ENCODE measurements around the gene PARP15. TPM values are rescaled to one million over a fixed set of nuclear protein-coding genes. Genes with fewer than 3 reads are reported as not detected.

The PARP15 gene
- total RNA-seq, 1 donor from 2014 or later, result 0.36 TPM

GRCh38 chr3:122587572-122587971 is 10.1 kb downstream of the PARP15 start:
- Mint-ChIP-seq H3K36me3 (ENCODE audit: low read depth, unreplicated experiment) (no peaks in the 10 kb centered on the region), H3K4me1 (ENCODE audit: unreplicated experiment) (no peaks in the 10 kb centered on the region), H3K9me3 (ENCODE audit: unreplicated experiment) (no peaks in the 10 kb centered on the region), H3K27ac (ENCODE audit: unreplicated experiment) (no peak overlapping the region), H3K27me3 (ENCODE audit: unreplicated experiment) (no peaks in the 10 kb centered on the region), H3K4me3 (ENCODE audit: unreplicated experiment) (no peak overlapping the region)
- DNase-seq (ENCODE audit: low spot score), result no peak
- TF ChIP-seq CTCF (IDR thresholded peaks at IDR 0.05; ENCODE audit: unreplicated experiment), result no peak

- Mint-ChIP-seq H3K9me3 (ENCODE audit: unreplicated experiment) (no peaks in the 10 kb centered on the region), H3K4me1 (ENCODE audit: unreplicated experiment) (no peaks in the 10 kb centered on the region), H3K27me3 (ENCODE audit: unreplicated experiment) (no peaks in the 10 kb centered on the region), H3K4me3 (ENCODE audit: unreplicated experiment) (no peak overlapping the region), H3K36me3 (ENCODE audit: low read depth, unreplicated experiment) (no peaks in the 10 kb centered on the region), H3K27ac (ENCODE audit: unreplicated experiment) (no peak overlapping the region)
- DNase-seq (ENCODE audit: low spot score), result no peak
- no peak for TF ChIP-seq CTCF (IDR thresholded peaks at IDR 0.05; ENCODE audit: unreplicated experiment)
Measured at GRCh38 chr3:122589297-122589696, 11.8 kb downstream of the PARP15 start.

GRCh38 chr3:122590610-122591009 is 13.2 kb downstream of the PARP15 start:
- Mint-ChIP-seq H3K9me3 (ENCODE audit: unreplicated experiment) (no peaks in the 10 kb centered on the region), H3K4me3 (ENCODE audit: unreplicated experiment) (no peak overlapping the region), H3K27ac (ENCODE audit: unreplicated experiment) (no peak overlapping the region), H3K36me3 (ENCODE audit: low read depth, unreplicated experiment) (no peaks in the 10 kb centered on the region), H3K27me3 (ENCODE audit: unreplicated experiment) (no peaks in the 10 kb centered on the region), H3K4me1 (ENCODE audit: unreplicated experiment) (no peaks in the 10 kb centered on the region)
- no peak for TF ChIP-seq CTCF (IDR thresholded peaks at IDR 0.05; ENCODE audit: unreplicated experiment)
- no peak for DNase-seq (ENCODE audit: low spot score)

- H3K27me3 Mint-ChIP-seq (ENCODE audit: unreplicated experiment), result no peaks in the 10 kb centered on the region
- no peak for TF ChIP-seq CTCF (IDR thresholded peaks at IDR 0.05; ENCODE audit: unreplicated experiment)
- DNase-seq (ENCODE audit: low spot score), result no peak
- no peak overlapping the region for H3K4me3 Mint-ChIP-seq (ENCODE audit: unreplicated experiment)
- H3K9me3 Mint-ChIP-seq (ENCODE audit: unreplicated experiment), result no peaks in the 10 kb centered on the region
- no peaks in the 10 kb centered on the region for H3K36me3 Mint-ChIP-seq (ENCODE audit: low read depth, unreplicated experiment)
- H3K4me1 Mint-ChIP-seq (ENCODE audit: unreplicated experiment), result no peaks in the 10 kb centered on the region
- H3K27ac Mint-ChIP-seq (ENCODE audit: unreplicated experiment), result no peak overlapping the region
Measured at GRCh38 chr3:122594025-122594424, 16.6 kb downstream of the PARP15 start.

GRCh38 chr3:122598151-122598550 is 20.7 kb downstream of the PARP15 start:
- H3K27me3 Mint-ChIP-seq (ENCODE audit: unreplicated experiment), result peaks cover 1% of the 10 kb centered on the region
- no peaks in the 10 kb centered on the region for H3K9me3 Mint-ChIP-seq (ENCODE audit: unreplicated experiment)
- H3K4me1 Mint-ChIP-seq (ENCODE audit: unreplicated experiment), result no peaks in the 10 kb centered on the region
- no peaks in the 10 kb centered on the region for H3K36me3 Mint-ChIP-seq (ENCODE audit: low read depth, unreplicated experiment)
- no peak for TF ChIP-seq CTCF (IDR thresholded peaks at IDR 0.05; ENCODE audit: unreplicated experiment)
- no peak overlapping the region for H3K27ac Mint-ChIP-seq (ENCODE audit: unreplicated experiment)
- H3K4me3 Mint-ChIP-seq (ENCODE audit: unreplicated experiment), result no peak overlapping the region
- no peak for DNase-seq (ENCODE audit: low spot score)
